ENCODE results near the gene CTNNB1.
"Not testable (repeated sequence)": the region's sequence is repeated elsewhere in the genome, so short reads cannot be mapped to it uniquely, and the experiment has no call there.

Gene CTNNB1

DNA sequence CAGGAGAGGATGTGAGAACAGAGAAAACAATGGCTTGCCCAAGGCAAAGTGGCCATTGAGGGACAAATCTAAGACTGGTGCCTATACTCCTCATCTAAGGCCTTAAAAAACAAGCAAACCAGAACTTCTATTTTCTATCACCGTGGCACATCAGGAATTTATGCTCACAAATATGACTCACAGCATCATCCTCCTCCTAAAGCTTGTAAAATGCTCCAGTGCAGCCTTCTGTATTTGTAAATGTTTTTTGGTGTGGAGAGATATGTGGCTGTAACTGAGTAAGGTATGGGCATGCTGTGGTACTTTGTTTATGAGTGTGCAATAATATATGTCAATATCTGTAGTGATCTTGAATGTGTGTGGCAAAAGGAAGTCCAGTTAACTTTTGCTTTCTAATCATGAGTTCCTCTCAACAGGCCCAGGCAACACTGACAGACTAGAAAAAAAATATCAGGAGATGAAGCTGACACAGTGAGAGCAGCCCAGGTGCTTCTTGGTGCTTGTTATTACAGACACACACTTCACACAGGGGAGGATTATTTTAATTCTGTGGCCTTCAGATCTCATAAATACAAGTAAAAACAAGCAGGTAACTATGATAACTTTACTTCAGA is 60.3 kb downstream of the CTNNB1 start:
- DNase-seq: no peak

DNA sequence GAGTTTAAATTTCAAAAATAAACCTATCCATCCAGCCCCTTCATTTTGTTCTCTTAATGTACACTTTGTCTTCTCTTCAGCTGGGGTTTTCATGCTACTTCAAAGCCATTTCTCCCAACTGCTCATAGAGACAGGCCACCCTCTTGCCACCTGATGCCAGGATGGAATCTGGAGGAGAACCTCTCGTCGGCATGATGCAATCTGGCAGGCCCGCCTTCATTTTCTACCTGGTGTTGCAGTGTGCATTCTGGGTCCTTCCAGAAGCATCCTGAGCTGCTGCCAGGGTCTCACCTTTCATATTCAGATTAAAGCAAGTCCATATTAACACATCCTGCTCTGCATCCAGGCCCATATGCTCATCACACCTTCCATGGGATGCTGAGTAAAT is 60.8 kb downstream of the CTNNB1 start:
- no peak for DNase-seq

- DNase-seq: no peak
Measured at GRCh38 chr3:41265011-41265545, 65.8 kb downstream of the CTNNB1 start.

- DNase-seq: no peak
Measured at GRCh38 chr3:41265823-41266273, 66.5 kb downstream of the CTNNB1 start.

DNA sequence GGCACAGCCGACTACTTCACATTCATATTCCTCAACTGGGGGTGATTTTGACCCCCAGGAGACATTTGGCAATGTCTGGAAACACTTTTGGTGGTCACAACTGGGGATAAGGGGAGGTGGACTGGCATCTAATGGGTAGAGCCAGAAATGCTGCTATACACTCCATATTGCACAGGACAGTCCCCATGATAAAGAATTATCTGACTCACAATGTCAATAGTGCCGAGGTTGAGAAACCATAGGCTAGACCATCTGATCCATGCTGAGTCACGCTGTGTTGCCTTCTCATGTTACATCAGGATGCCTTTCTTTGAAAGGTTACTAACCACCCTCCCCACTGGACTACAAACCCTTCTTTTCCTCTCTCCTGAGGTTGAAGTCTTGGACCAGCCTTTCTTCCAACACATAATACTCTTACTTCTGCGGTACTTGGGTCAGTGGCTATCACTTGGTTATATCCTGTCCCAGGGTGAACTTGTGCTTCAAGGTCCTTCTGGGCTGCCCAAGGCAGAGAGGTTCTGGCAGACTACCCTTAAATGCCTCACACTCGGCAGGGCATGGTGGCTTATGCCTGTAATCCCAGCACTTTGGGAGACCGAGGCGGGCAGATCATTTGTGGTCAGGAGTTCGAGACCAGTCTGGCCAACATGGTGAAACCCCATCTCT is 68.8 kb downstream of the CTNNB1 start:
- no peak for DNase-seq

DNA sequence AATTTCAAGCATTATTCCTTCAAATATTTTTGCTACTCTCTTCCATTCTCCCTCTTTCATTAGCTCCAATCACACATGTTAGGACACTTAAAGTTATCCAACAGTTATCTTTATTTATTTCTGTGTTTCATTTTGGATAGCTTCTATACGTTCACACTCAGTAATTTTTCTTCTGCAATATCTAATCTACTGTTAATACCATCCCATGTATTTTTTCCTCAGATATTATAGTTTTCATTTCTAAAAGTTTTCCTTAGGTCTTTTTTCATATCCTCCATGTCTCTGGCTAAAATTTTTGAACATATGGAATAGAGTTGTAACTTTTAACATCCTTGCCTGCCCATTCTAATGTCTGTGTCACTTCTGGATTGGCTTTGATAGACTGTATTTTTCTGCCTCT is 73.4 kb downstream of the CTNNB1 start:
- DNase-seq: no peak

DNA sequence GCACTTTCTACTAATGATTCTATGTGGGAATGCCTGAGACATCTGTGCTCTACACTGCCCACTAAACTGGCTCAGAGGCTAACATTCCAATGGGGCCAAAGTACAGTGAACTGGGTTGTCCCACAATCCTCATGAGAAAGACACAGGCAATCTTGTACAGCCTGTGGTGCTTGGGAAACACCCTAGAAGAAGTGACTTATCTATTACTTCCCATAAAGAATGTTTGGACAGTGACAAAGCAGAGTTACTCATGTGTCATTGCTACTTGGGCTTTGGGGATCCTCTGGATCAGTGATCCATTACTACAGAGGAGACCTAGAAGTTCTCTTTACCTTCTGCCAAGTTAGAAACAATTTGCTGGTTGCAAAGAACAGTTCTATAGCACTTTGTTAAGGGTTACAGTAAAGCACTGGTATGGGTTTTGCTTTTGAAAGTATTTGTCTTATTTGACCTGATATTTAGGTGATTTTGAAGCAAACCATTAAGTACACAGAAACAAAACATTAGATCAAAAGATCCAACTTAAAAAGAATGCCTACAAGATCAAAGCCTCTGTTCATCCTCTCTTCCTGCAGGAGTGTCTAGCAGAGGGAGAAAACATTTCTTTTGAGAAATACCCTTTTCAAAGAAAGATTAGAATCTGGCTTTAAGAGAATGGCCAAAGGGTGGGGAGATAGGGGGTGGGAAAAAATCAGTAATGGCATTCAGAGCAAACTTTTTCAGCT is 75.8 kb downstream of the CTNNB1 start:
- DNase-seq: no peak

DNA sequence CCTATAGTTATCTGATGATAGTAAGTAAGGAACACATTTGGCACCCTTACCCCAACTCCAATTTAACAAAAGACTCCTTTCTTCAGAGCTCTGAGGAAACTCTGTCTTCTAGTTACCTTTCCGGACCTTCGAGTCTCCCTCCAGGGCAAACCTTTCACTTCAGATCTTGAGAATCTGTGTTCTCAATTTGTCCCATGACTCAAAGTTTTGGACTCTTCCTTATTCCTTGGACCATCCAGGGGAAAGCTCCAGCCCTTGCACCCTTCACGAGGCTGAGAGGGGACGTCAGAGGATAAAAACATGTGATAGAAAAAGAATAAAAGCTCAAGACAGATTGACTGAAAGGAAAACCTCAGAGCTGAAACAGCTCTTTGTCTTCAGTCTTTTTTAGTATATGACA is 76.9 kb downstream of the CTNNB1 start:
- no peak for DNase-seq

DNA sequence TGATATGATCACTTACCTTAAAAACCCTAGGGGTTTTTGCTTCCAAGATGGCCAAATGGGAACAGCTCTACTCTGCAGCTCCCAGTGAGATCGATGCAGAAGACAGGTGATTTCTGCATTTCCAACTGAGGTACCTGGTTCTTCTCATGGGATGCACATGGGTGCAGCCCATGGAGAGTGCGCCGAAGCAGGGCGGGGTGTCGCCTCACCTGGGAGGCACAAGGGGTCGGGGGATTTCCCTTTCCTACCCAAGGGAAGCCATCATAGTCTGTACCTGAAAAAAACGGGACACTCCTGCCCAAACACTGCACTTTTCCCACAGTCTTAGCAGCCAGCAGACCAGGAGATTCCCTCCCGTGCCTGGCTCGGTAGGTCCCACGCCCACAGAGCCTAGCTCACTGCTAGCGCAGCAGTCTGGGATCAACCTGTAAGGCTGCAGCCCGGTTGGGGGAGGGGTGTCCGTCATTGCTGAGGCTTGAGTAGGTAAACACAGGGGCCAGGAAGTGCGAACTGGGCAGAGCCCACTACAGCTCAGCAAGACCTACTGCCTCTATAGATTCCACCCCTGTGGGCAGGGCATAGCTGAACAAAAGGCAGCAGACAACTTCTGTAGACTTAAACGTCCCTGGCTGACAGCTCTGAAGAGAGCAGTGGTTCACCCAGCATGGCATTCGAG is 78.6 kb downstream of the CTNNB1 start:
- DNase-seq: no peak

GRCh38 chr3:41284934-41285333 is 85.6 kb downstream of the CTNNB1 start:
- DNase-seq: not testable (repeated sequence)

GRCh38 chr3:41286305-41286704 is 87.0 kb downstream of the CTNNB1 start:
- DNase-seq: no peak

- DNase-seq: no peak
Measured at GRCh38 chr3:41288785-41289184, 89.5 kb downstream of the CTNNB1 start.

Measured in activated effector memory CD4-positive, alpha-beta T cell treated with anti-CD3 and anti-CD28 coated beads, Interleukin-2, amount 50 U/mL, for 16 hours (primary cell).